ENCODE results near the gene FAH. TPM values are rescaled to one million over a fixed set of nuclear protein-coding genes. Genes with fewer than 3 reads are reported as not detected.

The FAH gene
- total and polyA plus RNA-seq, 8 donors = 7.6 to 40.6 (median 18.9) TPM

DNA sequence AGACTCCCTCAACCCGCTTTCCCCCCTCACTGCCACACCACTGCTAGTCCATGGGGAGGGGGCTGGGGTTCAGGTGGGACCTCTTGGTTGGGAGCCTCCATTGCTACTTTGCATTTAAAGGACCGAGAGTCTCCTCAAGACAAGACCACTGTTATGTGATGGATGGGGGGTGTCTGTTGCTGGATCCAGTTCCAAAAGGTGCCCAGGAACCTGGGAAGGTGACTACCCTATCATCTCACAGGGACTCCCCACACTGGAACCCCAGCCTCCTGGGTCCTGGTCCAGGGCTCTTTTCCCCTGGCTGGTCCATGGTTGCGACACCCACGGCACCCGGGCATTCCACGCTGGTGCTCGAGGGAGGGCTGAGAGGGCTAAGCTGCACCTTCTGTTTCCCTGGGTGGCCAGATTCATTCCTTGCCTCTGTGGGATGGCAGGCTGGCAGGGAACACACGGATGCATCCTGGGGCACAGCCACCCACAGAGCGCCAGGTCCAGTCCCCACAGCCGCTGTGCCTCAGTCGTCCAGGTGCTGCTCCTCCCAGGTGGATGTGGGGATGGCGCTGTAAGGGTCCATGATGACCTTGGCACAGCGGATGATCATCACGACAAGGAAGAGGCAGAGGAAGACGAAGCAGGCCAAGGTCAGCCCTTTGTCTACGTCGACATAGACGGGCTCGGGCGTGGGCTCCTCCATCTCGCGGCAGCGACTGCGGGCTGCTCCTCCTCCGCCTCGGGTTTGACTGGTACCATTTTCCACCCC, 48.6 kb downstream of the FAH start:
- no peak for DNase-seq
- Histone ChIP-seq H3K27ac (no peak overlapping the region), H3K36me3 (peaks cover 0 to 12% (median 2%) of the 10 kb centered on the region in 4 donors), H3K4me1 (no peaks in the 10 kb centered on the region), H3K27me3 (no peaks in the 10 kb centered on the region), H3K9me3 (no peaks in the 10 kb centered on the region), H3K4me3 (no peak overlapping the region)
- intact Hi-C loops (cut with DNase I; ENCODE audit: low total_unique reads) = no loop called here
- 86 to 93% (median 92%) methylated on average over 23 to 26 of the region's 26 CpGs for whole genome bisulfite sequencing, 5 donors
- TF ChIP-seq POLR2AphosphoS5 (IDR thresholded peaks at IDR 0.05) = no peak
- TF ChIP-seq EP300 (IDR thresholded peaks at IDR 0.05) = no peak
- TF ChIP-seq POLR2A (IDR thresholded peaks at IDR 0.05) = no peak
- TF ChIP-seq, protein P1, sequence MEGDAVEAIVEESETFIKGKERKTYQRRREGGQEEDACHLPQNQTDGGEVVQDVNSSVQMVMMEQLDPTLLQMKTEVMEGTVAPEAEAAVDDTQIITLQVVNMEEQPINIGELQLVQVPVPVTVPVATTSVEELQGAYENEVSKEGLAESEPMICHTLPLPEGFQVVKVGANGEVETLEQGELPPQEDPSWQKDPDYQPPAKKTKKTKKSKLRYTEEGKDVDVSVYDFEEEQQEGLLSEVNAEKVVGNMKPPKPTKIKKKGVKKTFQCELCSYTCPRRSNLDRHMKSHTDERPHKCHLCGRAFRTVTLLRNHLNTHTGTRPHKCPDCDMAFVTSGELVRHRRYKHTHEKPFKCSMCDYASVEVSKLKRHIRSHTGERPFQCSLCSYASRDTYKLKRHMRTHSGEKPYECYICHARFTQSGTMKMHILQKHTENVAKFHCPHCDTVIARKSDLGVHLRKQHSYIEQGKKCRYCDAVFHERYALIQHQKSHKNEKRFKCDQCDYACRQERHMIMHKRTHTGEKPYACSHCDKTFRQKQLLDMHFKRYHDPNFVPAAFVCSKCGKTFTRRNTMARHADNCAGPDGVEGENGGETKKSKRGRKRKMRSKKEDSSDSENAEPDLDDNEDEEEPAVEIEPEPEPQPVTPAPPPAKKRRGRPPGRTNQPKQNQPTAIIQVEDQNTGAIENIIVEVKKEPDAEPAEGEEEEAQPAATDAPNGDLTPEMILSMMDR (IDR thresholded peaks at IDR 0.05) = no peak

GRCh38 chr15:80202016-80202315, 49.2 kb downstream of the FAH start:
- Histone ChIP-seq H3K36me3 (peaks cover 0 to 12% (median 2%) of the 10 kb centered on the region in 4 donors), H3K4me1 (no peaks in the 10 kb centered on the region), H3K4me3 (no peak overlapping the region), H3K9me3 (no peaks in the 10 kb centered on the region), H3K27ac (no peak overlapping the region), H3K27me3 (no peaks in the 10 kb centered on the region)
- no peak for DNase-seq
- intact Hi-C loops (cut with DNase I; ENCODE audit: low total_unique reads) = no loop called here
- WGBS, 5 donors = 50 to 95% (median 90%) methylated on average over 1 to 2 of the region's 2 CpGs
- TF ChIP-seq EP300 (IDR thresholded peaks at IDR 0.05) = no peak
- TF ChIP-seq POLR2AphosphoS5 (IDR thresholded peaks at IDR 0.05) = no peak
- no peak for TF ChIP-seq POLR2A (IDR thresholded peaks at IDR 0.05)
- TF ChIP-seq, protein P1 (IDR thresholded peaks at IDR 0.05) = no peak

DNA sequence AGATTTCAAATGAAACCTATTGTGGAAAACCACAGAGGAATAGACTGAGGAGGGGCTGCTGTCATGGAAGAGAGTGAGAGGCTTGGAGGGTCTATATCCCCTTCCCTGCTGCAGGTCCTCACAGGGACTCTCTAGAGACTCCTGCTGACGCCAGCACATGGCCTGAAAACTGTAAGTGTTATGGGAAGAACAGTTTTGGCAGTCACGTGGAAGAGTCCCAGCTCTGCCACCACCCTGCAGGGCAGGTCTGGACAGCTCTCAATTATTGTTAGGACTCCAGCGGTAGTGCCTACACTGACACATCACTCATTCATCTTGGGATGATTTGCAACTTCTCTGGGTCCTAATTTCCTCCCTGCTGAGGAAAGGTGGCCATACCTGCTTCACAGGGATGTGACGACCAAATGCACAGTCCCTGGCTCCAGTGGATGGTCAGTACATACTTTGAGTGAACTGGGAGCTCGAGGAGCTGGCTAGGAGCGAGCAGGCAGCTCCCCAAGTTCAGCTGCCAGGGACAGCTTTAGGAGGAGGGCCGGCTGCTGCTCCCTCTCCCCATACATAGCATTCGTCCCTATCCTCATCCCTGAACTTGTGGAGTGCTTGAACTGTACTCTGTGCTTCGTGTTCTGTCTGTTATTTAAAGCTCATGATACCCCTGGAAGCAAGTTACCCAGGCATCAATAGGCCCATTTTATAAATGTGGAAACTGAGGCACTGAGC, 50.0 kb downstream of the FAH start:
- Histone ChIP-seq H3K27me3 (no peaks in the 10 kb centered on the region), H3K4me3 (no peak overlapping the region), H3K4me1 (no peaks in the 10 kb centered on the region), H3K9me3 (no peaks in the 10 kb centered on the region), H3K27ac (no peak overlapping the region), H3K36me3 (peaks cover 0 to 12% (median 2%) of the 10 kb centered on the region in 4 donors)
- DNase-seq = no peak
- WGBS, 5 donors = 54 to 70% (median 62%) methylated on average over 9 of the region's 9 CpGs
- intact Hi-C loops (cut with DNase I; ENCODE audit: low total_unique reads) = no loop called here
- TF ChIP-seq POLR2A (IDR thresholded peaks at IDR 0.05) (no peak), POLR2AphosphoS5 (IDR thresholded peaks at IDR 0.05) (no peak), EP300 (IDR thresholded peaks at IDR 0.05) (no peak)
- TF ChIP-seq, protein P1 (IDR thresholded peaks at IDR 0.05) = no peak

GRCh38 chr15:80203361-80203885, 50.6 kb downstream of the FAH start:
- 67 to 82% (median 80%) methylated on average over 10 of the region's 10 CpGs for WGBS, 5 donors
- H3K36me3 ChIP-seq = peaks cover 0 to 12% (median 2%) of the 10 kb centered on the region in 4 donors
- no peak overlapping the region for H3K4me3 ChIP-seq
- no peaks in the 10 kb centered on the region for H3K27me3 ChIP-seq
- no peak for DNase-seq
- H3K4me1 ChIP-seq = no peaks in the 10 kb centered on the region
- TF ChIP-seq EP300 (IDR thresholded peaks at IDR 0.05) (no peak), POLR2AphosphoS5 (IDR thresholded peaks at IDR 0.05) (no peak), POLR2A (IDR thresholded peaks at IDR 0.05) (no peak)
- TF ChIP-seq, protein P1 (IDR thresholded peaks at IDR 0.05) = no peak
- H3K9me3 ChIP-seq = no peaks in the 10 kb centered on the region
- no peak overlapping the region for H3K27ac ChIP-seq
- intact Hi-C loops (cut with DNase I; ENCODE audit: low total_unique reads) = no loop called here
